Neural cell (in vitro differentiated cells): ENCODE measurements around the gene HCFC2. TPM values are rescaled to one million over a fixed set of nuclear protein-coding genes. Genes with fewer than 3 reads are reported as not detected.

Experiments
- H2AFZ ChIP-seq: fragments of 200-600, 300-800 bp; sonication (generic), shearing (Covaris generic); 2 replicates; pipeline ENCODE4 v1.6.0; 2014; ENCODE audit warnings: low read depth, mild to moderate bottlenecking, antibody characterized with exemption, low read length, moderate library complexity
- H3F3A ChIP-seq: fragments of 200-600 bp; shearing (Covaris generic); 2 replicates; pipeline ENCODE4 v1.6.1; 2016; ENCODE audit warnings: mild to moderate bottlenecking, moderate library complexity, mixed read lengths, antibody characterized with exemption, low read length; ENCODE audit not compliant: insufficient read depth, poor library complexity, severe bottlenecking
- H3K27ac ChIP-seq: fragments of 200-600, 300-800 bp; sonication (generic), shearing (Covaris generic); 2 replicates; pipeline ENCODE4 v1.5.1; 2014; ENCODE audit warnings: mild to moderate bottlenecking, low read length, moderate library complexity
- H3K27me3 ChIP-seq: fragments of 300-800, 200-600 bp; sonication (generic), shearing (Covaris generic); 2 replicates; pipeline ENCODE4 v1.6.0; 2014; ENCODE audit warnings: mild to moderate bottlenecking, low read depth, low read length, moderate library complexity; ENCODE audit not compliant: insufficient read depth
- H3K36me3 ChIP-seq: fragments of 300-800, 200-600 bp; sonication (generic), shearing (Covaris generic); 2 replicates; pipeline ENCODE4 v1.5.1; 2014; ENCODE audit warnings: mild to moderate bottlenecking, antibody characterized with exemption, low read length, moderate library complexity; ENCODE audit not compliant: insufficient read depth
- H3K4me2 ChIP-seq: fragments of 300-800, 200-600 bp; sonication (generic), shearing (Covaris generic); 2 replicates; pipeline ENCODE4 v1.6.0; 2014; ENCODE audit warnings: mild to moderate bottlenecking, low read length
- H3K4me3 ChIP-seq: fragments of 300-800, 200-600 bp; sonication (generic), shearing (Covaris generic); 2 replicates; pipeline ENCODE4 v1.5.1; 2014; ENCODE audit warnings: mild to moderate bottlenecking, low read length, moderate library complexity
- H3K79me2 ChIP-seq: fragments of 200-600 bp; shearing (Covaris generic); replicated peaks from 2 replicates; pipeline ENCODE4 v1.6.0; 2014; ENCODE audit warnings: mild to moderate bottlenecking, low read length, moderate library complexity; ENCODE audit not compliant: insufficient read depth
- H3K9ac ChIP-seq: fragments of 300-800, 200-600 bp; sonication (generic), shearing (Covaris generic); 2 replicates; pipeline ENCODE4 v1.6.1; 2016; ENCODE audit warnings: mild to moderate bottlenecking, low read length, mixed read lengths
- H3K9me2 ChIP-seq: fragments of 200-600 bp; shearing (Covaris generic); 2 replicates; pipeline ENCODE4 v1.6.1; 2016; ENCODE audit warnings: mild to moderate bottlenecking, low read length, mixed read lengths; ENCODE audit not compliant: insufficient read depth
- H3K9me3 ChIP-seq: fragments of 200-600, 300-800 bp; sonication (generic), shearing (Covaris generic); 2 replicates; pipeline ENCODE4 v1.6.1; 2016; ENCODE audit warnings: mild to moderate bottlenecking, mixed run types, low read length, moderate library complexity, mixed read lengths
- H4K20me1 ChIP-seq: fragments of 200-600 bp; shearing (Covaris generic); 2 replicates; pipeline ENCODE4 v1.6.1; 2016; ENCODE audit warnings: mild to moderate bottlenecking, mixed run types; ENCODE audit not compliant: insufficient read depth
- CTCF ChIP-seq: fragments of 450-650 bp; IDR thresholded peaks from 2 replicates; pipeline ENCODE4 v1.5.1; 2014; ENCODE audit warnings: antibody characterized with exemption, mild to moderate bottlenecking, moderate library complexity; ENCODE audit not compliant: poor library complexity, severe bottlenecking
- EP300 ChIP-seq: fragments of 450-650 bp; conservative IDR thresholded peaks from 2 replicates; pipeline ENCODE4 v1.6.1; 2014; ENCODE audit warnings: antibody characterized with exemption, mild to moderate bottlenecking, moderate library complexity; ENCODE audit not compliant: poor library complexity, severe bottlenecking
- EZH2 ChIP-seq: fragments of 200-600, 300-800 bp; shearing (Covaris generic), sonication (generic); IDR thresholded peaks from 2 replicates; pipeline ENCODE4 v1.6.1; 2014; ENCODE audit warnings: antibody characterized with exemption, low read length, borderline replicate concordance, mild to moderate bottlenecking; ENCODE audit not compliant: insufficient read depth, poor library complexity, severe bottlenecking
- MXI1 ChIP-seq: fragments of 450-650 bp; conservative IDR thresholded peaks from 2 replicates; pipeline ENCODE4 v1.6.1; 2014; ENCODE audit warnings: antibody characterized with exemption, mild to moderate bottlenecking; ENCODE audit not compliant: poor library complexity, severe bottlenecking
- POLR2AphosphoS5 ChIP-seq: IDR thresholded peaks from 2 replicates; pipeline ENCODE4 v1.6.1; 2012
- RAD21 ChIP-seq: fragments of 450-650 bp; conservative IDR thresholded peaks from 2 replicates; pipeline ENCODE4 v1.6.1; 2014; ENCODE audit warnings: antibody characterized with exemption, mild to moderate bottlenecking, moderate library complexity
- REST ChIP-seq: IDR thresholded peaks from 2 replicates; pipeline ENCODE4 v1.6.1; 2012; ENCODE audit warnings: borderline replicate concordance
- SMC3 ChIP-seq: fragments of 450-650 bp; conservative IDR thresholded peaks from 2 replicates; pipeline ENCODE4 v1.6.1; 2014; ENCODE audit warnings: antibody characterized with exemption, mild to moderate bottlenecking, moderate library complexity; ENCODE audit not compliant: poor library complexity
- TAF1 ChIP-seq: IDR thresholded peaks from 2 replicates; pipeline ENCODE4 v1.6.1; 2012; ENCODE audit warnings: low read depth
- polyA plus RNA-seq: library from polyadenylated mRNA; depleted of rRNA; stranded (reverse); fragments of >200 nt; gene quantifications from 2 replicates; pipeline ENCODE4 v1.2.3, GENCODE V29; 2014

The HCFC2 gene
- polyA plus RNA-seq, 1 donor from 2014 or later = 62.4 TPM

- Histone ChIP-seq H3K27ac (no peak overlapping the region), H3K4me3 (no peak overlapping the region), H3F3A (no peaks in the 10 kb centered on the region), H3K79me2 (no peaks in the 10 kb centered on the region), H2AFZ (no peak overlapping the region), H3K9me2 (no peaks in the 10 kb centered on the region), H3K4me2 (no peak overlapping the region), H4K20me1 (no peaks in the 10 kb centered on the region), H3K27me3 (no peaks in the 10 kb centered on the region), H3K36me3 (peaks cover 25% of the 10 kb centered on the region), H3K9ac (no peak overlapping the region), H3K9me3 (no peaks in the 10 kb centered on the region)
- no peak for TF ChIP-seq CTCF
- no peak for TF ChIP-seq EP300
- no peak for TF ChIP-seq EZH2
- no peak for TF ChIP-seq RAD21
- TF ChIP-seq TAF1 = no peak
- TF ChIP-seq SMC3 = no peak
- TF ChIP-seq REST = no peak
- TF ChIP-seq MXI1 = no peak
- TF ChIP-seq POLR2AphosphoS5 = no peak
These were observed 16.4 kb downstream of the HCFC2 start for GRCh38 chr12:104080764-104081163.

GRCh38 chr12:104083769-104084475 lies 19.6 kb downstream of the HCFC2 start:
- H3K9me2 ChIP-seq = no peaks in the 10 kb centered on the region
- no peaks in the 10 kb centered on the region for H3K79me2 ChIP-seq
- H3K36me3 ChIP-seq = peaks cover 22% of the 10 kb centered on the region

More at GRCh38 chr12:104083769-104084475, 19.6 kb downstream of the HCFC2 start:
- Histone ChIP-seq H3K9me3 (no peaks in the 10 kb centered on the region), H2AFZ (no peak overlapping the region), H3K4me3 (no peak overlapping the region), H3K4me2 (no peak overlapping the region), H3K27me3 (no peaks in the 10 kb centered on the region), H4K20me1 (no peaks in the 10 kb centered on the region), H3K9ac (no peak overlapping the region), H3F3A (no peaks in the 10 kb centered on the region), H3K27ac (no peak overlapping the region)
- TF ChIP-seq POLR2AphosphoS5 (no peak), SMC3 (no peak), TAF1 (no peak), MXI1 (no peak), EP300 (no peak), RAD21 (no peak), CTCF (no peak), REST (no peak), EZH2 (no peak)
